ENCODE data around the gene MINPP1.

The MINPP1 gene

DNA sequence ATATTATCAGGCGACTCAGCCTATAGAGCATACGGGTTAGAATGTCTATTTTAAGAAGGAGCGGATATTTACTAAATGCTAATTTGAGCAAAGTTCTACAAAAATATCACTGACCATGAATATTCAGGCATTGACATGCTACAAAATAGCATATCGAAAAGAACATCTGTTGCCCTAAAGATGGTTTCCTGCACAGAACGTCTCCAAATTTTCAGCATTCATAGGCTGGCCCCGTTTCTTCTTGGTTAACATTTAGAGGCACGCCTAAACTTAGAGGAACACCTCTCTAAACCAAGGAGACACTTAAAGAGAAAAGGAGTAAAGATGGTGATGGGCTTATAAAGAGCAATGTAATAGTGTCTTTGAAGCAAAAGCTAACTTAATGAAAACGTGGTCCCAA, 1.3 kb upstream of the MINPP1 start:
- TF ChIP-seq, protein P1, sequence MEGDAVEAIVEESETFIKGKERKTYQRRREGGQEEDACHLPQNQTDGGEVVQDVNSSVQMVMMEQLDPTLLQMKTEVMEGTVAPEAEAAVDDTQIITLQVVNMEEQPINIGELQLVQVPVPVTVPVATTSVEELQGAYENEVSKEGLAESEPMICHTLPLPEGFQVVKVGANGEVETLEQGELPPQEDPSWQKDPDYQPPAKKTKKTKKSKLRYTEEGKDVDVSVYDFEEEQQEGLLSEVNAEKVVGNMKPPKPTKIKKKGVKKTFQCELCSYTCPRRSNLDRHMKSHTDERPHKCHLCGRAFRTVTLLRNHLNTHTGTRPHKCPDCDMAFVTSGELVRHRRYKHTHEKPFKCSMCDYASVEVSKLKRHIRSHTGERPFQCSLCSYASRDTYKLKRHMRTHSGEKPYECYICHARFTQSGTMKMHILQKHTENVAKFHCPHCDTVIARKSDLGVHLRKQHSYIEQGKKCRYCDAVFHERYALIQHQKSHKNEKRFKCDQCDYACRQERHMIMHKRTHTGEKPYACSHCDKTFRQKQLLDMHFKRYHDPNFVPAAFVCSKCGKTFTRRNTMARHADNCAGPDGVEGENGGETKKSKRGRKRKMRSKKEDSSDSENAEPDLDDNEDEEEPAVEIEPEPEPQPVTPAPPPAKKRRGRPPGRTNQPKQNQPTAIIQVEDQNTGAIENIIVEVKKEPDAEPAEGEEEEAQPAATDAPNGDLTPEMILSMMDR (conservative IDR thresholded peaks at IDR 0.05; ENCODE audit: low read depth, low read length): no peak
- H3K4me3 ChIP-seq (ENCODE audit: low read length): no peak overlapping the region
- DNase-seq (ENCODE audit: low read depth): no peak

DNA sequence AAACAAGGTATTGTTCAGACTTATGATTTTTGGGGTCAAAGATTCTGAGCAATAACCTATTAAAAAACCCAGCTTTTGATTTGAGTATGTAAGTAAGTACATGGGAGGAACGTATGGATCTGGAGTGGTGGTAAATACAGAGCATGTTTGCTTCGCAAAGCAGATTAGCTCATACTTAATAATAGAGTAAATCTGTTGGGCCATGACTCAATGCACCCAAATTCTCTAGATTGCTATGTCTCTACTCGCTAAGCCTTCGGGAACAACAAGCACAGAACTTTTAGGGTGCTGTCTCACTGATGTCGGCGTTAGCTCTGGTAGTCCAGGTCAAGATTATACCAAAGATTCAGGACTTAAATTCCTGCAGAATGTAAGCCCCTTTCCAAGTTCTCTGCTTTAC, 807 bp upstream of the MINPP1 start:
- no peak for DNase-seq (ENCODE audit: low read depth)
- H3K4me3 ChIP-seq (ENCODE audit: low read length): peak overlapping the region; percentile 89
- TF ChIP-seq, protein P1 (conservative IDR thresholded peaks at IDR 0.05; ENCODE audit: low read depth, low read length): no peak

- TF ChIP-seq, protein P1 (conservative IDR thresholded peaks at IDR 0.05; ENCODE audit: low read depth, low read length): no peak
- H3K4me3 ChIP-seq (ENCODE audit: low read length): peak overlapping the region; percentile 89
These were observed 420 bp upstream of the MINPP1 start for GRCh38 chr10:87504307-87504639.

DNA sequence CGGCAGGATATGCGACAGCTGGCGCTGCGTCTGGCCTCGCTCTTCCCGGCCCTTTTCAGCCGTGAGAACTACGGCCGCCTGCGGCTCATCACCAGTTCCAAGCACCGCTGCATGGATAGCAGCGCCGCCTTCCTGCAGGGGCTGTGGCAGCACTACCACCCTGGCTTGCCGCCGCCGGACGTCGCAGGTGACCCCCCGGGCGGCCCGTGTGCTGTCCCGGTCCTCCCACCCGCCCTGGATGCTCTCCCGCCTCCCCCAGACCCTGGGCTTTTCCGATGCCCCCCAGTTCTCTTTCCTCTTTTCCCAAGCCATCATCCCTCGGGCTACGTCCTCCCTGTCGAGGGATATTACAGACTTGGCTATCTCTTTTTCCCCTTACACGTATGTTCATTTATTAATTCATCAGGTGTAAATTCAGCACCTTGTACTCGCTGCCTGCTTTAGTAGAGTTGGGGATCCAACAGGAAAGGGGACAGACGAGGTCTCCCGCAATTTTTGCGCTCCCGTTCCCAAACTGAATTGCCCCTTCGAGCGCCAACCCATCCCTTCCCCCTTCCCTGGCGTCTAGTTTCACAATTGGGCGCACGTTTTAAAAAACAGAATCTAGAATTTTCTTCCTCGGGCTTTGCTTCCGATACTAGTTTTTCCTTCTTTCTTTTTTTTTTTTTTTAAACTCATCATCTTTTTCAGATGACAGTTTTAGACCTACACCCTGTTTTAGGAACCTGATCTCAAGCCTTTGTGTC, 846 bp downstream of the MINPP1 start:
- H3K4me3 ChIP-seq (ENCODE audit: low read length): peak overlapping the region; percentile 89
- DNase-seq (ENCODE audit: low read depth): no peak
- TF ChIP-seq, protein P1 (conservative IDR thresholded peaks at IDR 0.05; ENCODE audit: low read depth, low read length): peak; percentile 69

More at GRCh38 chr10:87504307-87504639, 420 bp upstream of the MINPP1 start:
- DNase-seq (ENCODE audit: low read depth): no peak

DNA sequence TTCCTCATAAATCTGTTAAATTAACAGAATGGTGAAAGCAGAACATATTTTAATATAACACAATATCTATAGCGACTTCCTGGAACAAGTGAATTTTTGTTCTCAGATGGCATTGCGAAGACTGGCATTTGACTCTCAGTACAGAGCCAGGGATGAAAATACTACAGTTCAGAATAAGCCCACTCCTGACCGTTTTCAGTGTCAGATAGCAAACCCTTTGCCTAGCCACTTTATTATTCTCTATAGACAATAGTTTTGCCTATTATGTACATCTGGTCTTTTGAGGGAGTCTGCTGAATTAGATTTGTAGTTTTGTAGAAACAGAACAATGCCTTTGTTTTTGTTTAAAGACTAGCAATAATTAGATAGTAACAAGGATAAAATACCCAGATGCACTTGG, 2.3 kb downstream of the MINPP1 start:
- no peak overlapping the region for H3K4me3 ChIP-seq (ENCODE audit: low read length)
- no peak for DNase-seq (ENCODE audit: low read depth)
- TF ChIP-seq, protein P1 (conservative IDR thresholded peaks at IDR 0.05; ENCODE audit: low read depth, low read length): no peak

DNA sequence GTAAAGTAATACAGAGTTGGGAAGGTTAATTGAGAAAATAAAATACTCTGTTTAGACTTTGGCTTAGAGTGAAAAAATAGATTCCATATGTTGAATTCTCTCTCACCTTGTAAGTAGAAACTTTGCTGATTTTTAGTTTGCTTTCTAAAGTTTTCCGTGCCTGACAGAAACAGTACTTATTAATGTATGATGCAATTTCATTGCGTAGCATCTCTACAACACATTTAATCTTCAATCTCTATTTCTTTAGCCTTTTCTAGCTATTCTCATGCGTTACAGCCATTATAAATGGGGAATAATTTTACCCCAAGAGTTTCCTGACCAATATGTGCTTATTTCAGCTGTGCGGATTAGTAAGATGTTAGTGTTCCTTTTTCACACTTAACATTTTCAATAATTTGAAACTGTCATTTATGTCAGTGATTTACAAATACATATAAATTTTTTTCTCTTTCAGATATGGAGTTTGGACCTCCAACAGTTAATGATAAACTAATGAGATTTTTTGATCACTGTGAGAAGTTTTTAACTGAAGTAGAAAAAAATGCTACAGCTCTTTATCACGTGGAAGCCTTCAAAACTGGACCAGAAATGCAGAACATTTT, 3.3 kb downstream of the MINPP1 start:
- TF ChIP-seq, protein P1 (conservative IDR thresholded peaks at IDR 0.05; ENCODE audit: low read depth, low read length): no peak

DNA sequence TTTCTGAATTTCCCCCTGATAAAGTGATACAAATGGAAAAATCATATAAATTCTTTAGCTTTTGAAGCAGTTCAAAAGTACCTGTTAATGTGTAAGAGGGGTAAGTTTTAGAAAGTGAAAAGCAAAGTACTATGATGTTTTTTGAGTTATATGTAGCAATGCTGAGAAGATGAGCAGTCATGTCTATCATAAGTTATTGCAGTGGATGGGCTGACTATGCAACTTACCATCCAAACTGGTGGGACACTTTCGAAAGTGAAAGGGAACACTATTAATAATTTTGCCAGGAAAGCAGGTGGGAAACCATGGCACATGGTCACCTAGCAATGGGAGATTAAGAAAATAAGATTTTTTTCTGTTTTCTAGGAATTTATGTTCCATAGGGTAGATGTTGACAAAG, 4.1 kb downstream of the MINPP1 start:
- H3K4me3 ChIP-seq (ENCODE audit: low read length): no peak overlapping the region
- no peak for DNase-seq (ENCODE audit: low read depth)
- TF ChIP-seq, protein P1 (conservative IDR thresholded peaks at IDR 0.05; ENCODE audit: low read depth, low read length): no peak

More for the DNA sequence above, 3.3 kb downstream of the MINPP1 start:
- no peak overlapping the region for H3K4me3 ChIP-seq (ENCODE audit: low read length)
- DNase-seq (ENCODE audit: low read depth): no peak

Data from retinal pigment epithelial cell (primary cell).